Measurements from ENCODE around the gene HTD2.
"Not testable (repeated sequence)": the region's sequence is repeated elsewhere in the genome, so short reads cannot be mapped to it uniquely, and the experiment has no call there.

The HTD2 gene

DNA sequence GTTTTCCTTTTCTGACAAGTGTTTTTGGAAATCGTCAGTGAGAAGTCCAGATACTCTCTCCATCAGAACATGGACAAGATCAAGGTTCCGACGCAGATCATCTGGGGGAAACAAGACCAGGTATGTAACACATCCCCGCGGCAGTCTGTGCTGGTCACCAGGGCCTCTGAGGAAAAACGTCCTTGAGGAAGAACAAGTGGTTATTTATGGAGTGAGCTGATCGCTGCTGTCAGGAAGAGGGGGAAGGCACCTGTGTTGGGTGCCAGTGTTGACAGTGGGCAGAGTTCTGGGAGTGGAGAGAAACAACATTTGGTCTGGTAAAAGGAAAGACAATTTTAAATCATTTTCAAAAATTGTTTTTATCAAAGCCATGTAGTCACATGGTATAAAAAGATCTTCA lies 21.0 kb upstream of the HTD2 start:
- H3K4me3 ChIP-seq (ENCODE audit: control insufficient read depth, low read depth, low read length), result no peak overlapping the region
- DNase-seq (ENCODE audit: low read depth), result no peak
- TF ChIP-seq, protein P1, sequence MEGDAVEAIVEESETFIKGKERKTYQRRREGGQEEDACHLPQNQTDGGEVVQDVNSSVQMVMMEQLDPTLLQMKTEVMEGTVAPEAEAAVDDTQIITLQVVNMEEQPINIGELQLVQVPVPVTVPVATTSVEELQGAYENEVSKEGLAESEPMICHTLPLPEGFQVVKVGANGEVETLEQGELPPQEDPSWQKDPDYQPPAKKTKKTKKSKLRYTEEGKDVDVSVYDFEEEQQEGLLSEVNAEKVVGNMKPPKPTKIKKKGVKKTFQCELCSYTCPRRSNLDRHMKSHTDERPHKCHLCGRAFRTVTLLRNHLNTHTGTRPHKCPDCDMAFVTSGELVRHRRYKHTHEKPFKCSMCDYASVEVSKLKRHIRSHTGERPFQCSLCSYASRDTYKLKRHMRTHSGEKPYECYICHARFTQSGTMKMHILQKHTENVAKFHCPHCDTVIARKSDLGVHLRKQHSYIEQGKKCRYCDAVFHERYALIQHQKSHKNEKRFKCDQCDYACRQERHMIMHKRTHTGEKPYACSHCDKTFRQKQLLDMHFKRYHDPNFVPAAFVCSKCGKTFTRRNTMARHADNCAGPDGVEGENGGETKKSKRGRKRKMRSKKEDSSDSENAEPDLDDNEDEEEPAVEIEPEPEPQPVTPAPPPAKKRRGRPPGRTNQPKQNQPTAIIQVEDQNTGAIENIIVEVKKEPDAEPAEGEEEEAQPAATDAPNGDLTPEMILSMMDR (conservative IDR thresholded peaks at IDR 0.05; ENCODE audit: control insufficient read depth, insufficient read depth, low read depth, low read length), result no peak

DNA sequence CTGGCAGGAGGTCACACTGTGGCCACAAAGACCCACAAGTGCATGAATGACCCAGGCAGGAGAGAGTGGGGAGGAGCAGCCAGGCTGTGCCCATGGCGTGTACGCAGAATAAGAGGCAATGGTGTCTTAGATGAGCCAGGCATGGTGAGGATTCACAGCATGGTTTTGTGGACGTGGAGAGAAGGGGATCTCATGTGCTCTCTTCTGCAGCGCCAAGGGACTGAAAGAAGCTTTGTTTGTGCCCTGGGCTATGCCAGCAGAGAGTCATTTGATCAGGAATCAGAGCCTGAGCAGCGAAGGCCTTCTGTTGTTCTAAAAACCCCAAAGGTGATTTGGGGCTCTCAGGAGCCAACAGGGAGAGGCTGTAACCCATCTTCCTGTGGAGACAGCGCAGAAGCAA lies 19.0 kb upstream of the HTD2 start:
- TF ChIP-seq, protein P1 (conservative IDR thresholded peaks at IDR 0.05; ENCODE audit: control insufficient read depth, insufficient read depth, low read depth, low read length), result no peak
- DNase-seq (ENCODE audit: low read depth), result no peak
- H3K4me3 ChIP-seq (ENCODE audit: control insufficient read depth, low read depth, low read length), result no peak overlapping the region

DNA sequence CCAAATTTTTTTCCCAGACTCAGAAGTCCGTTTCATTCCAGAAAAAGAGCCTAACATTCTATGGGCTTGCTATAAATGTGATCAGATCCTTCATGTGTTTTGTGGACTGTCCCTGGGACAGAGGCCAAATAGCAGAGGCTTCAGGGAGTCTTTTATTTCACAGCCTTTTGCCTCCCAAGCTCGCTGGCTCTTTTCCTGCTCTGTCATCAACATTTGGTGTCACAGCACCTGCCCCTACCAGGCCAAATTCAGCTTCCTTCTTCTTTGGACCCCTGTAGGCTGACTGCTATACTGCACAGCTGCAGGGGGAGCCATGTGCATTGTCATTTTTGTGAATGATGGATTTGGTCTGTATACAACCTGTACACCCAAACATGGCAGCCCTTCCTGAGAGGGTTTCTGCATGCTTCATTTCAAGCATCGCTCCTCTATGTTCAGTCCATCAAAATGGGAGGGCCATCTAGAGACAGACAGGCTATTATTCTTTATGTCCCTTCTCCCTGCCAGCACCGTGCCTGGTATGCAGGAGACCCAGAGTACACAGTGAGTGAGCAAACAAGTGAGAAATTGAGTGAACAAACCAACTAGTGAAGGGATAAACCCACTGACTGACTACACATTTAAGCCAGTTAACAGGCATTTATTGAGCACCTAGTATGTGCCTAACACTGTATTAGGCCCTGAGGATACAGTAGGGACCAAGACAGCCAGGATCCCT lies 18.1 kb upstream of the HTD2 start:
- no peak overlapping the region for H3K4me3 ChIP-seq (ENCODE audit: control insufficient read depth, low read depth, low read length)
- no peak for DNase-seq (ENCODE audit: low read depth)
- TF ChIP-seq, protein P1 (conservative IDR thresholded peaks at IDR 0.05; ENCODE audit: control insufficient read depth, insufficient read depth, low read depth, low read length), result no peak

DNA sequence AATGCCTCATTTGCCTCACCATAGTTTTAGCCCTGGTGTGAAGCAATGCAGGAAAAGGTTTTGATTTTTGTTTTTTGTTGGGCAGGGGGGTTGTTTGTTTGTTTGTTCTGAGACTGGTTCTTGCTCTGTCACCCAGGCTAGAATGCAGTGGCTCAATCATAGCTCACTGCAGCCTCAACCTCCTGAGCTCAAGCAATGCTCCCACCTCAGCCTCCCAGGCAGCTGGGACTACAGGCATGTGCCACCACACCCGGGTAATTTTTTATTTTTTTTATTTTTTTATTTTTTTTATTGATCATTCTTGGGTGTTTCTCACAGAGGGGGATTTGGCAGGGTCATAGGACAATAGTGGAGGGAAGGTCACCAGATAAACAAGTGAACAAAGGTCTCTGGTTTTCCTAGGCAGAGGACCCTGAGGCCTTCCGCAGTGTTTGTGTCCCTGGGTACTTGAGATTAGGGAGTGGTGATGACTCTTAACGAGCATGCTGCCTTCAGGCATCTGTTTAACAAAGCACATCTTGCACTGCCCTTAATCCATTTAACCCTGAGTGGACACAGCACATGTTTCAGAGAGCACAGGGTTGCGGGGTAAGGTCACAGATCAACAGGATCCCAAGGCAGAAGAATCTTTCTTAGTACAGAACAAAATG lies 17.2 kb upstream of the HTD2 start:
- H3K4me3 ChIP-seq (ENCODE audit: control insufficient read depth, low read depth, low read length); DNase-seq (ENCODE audit: low read depth): not testable (repeated sequence)

DNA sequence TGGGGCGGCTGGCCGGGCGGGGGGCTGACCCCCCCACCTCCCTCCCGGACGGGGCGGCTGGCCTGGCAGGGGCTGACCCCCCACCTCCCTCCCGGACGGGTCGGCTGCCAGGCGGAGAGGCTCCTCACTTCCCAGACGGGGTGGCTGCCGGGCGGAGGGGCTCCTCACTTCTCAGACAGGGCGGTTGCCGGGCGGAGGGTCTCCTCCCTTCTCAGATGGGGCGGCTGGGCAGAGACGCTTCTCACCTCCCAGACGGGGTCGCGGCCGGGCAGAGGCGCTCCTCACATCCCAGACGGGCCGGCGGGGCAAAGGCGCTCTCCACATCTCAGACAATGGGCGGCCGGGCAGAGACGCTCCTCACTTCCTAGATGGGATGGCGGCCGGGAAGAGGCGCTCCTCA lies 15.9 kb upstream of the HTD2 start:
- H3K4me3 ChIP-seq (ENCODE audit: control insufficient read depth, low read depth, low read length); DNase-seq (ENCODE audit: low read depth): not testable (repeated sequence)

DNA sequence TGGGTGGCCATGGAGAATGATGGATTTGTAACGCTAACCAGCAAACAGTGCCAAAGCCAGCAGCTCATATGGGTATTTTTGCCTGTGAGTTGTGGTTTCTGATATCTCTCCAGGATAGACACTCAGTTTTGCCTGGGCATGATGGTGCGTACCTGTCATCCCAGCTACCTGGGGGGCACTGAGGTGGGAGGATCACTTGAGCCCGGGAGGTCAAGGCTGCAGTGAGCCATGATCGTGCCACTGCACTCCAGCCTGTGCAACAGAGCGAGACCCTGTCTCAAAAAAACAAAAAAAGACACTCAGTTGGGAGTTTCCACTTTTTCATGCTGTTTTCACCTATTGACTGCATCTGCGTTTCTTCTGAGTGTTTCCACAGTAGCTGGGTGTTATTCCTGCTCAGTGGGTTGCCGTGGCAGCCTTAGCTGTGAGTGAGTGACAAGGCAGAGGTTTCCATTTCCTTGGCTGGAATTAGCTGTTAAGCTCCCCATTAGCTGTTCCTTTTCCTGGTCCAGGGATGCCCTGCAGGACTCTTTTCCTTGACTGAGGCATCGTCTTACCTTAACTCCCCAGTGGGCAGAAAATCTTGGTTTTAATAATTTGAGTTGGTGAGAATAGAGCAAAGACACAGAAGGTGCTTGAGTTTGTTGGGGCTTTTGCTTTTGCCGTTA lies 14.5 kb upstream of the HTD2 start:
- H3K4me3 ChIP-seq (ENCODE audit: control insufficient read depth, low read depth, low read length), result no peak overlapping the region
- no peak for DNase-seq (ENCODE audit: low read depth)
- TF ChIP-seq, protein P1 (conservative IDR thresholded peaks at IDR 0.05; ENCODE audit: control insufficient read depth, insufficient read depth, low read depth, low read length), result no peak

DNA sequence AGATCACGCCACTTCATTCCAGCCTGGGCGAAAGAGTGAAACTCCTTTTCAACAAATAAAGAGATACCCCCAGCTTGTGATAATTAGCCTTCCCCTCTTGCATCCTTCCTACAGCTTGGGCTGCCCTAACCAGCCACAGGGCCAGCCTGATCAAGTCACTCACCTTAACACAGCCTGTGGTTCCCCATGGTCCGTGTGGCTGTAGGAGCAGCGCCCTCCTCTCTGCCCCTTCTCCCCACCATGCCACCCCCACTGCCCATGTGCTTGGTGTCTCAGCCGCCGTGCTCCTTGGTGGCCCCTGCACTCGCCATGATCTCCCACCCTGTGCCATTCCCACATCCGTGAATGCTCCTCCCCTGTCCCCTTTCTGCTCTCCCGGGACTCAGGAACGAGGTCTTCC lies 13.5 kb upstream of the HTD2 start:
- H3K4me3 ChIP-seq (ENCODE audit: control insufficient read depth, low read depth, low read length), result no peak overlapping the region
- no peak for DNase-seq (ENCODE audit: low read depth)
- TF ChIP-seq, protein P1 (conservative IDR thresholded peaks at IDR 0.05; ENCODE audit: control insufficient read depth, insufficient read depth, low read depth, low read length), result no peak

All from fibroblast of mammary gland (primary cell).